Measurements from ENCODE around the gene EML5. TPM values are rescaled to one million over a fixed set of nuclear protein-coding genes. Genes with fewer than 3 reads are reported as not detected.

The EML5 gene
- total and polyA plus RNA-seq, 2 of the 13 experiments (the other 11 are each of a cell fraction or from before 2014, with no cell fraction given): 0.11 TPM; not detected in 1

GRCh38 chr14:88584451-88584850, 208.3 kb downstream of the EML5 start:
- no peak overlapping the region for H3K4me2 ChIP-seq (ENCODE audit: low read depth, low read length)
- no peaks in the 10 kb centered on the region for H3K9me3 ChIP-seq (ENCODE audit: low read length)
- H3K27me3 ChIP-seq (ENCODE audit: control insufficient read depth in 1 of 2, insufficient read depth in 2 of 2, low read length in 2 of 2): no peaks in the 10 kb centered on the region
- ChIA-PET POLR2A (no interaction called here), CTCF (ENCODE audit: low intra/inter-chr PET ratio, low total read pairs) (no interaction called here)
- H3K4me3 ChIP-seq (replicated peaks in 1 of 3; ENCODE audit: insufficient read depth in 1 of 3, low read depth in 2 of 3, low read length in 3 of 3): no peak overlapping the region
- H3K27ac ChIP-seq (ENCODE audit: extremely low read length, insufficient read depth, low read length): no peak overlapping the region
- no TSS peak for BruUV-seq (replicated peaks)
- intact Hi-C loops (cut with micrococcal nuclease; ENCODE audit: unreplicated experiment) (no loop called here), in situ Hi-C loops (cut with HindIII; ENCODE audit: extremely low pct_ligation_motif_present, low pct_unique_long_range_greater_than_20kb) (no loop called here)
- ATAC-seq (no peak), FAIRE-seq (no peak), DNase-seq (ENCODE audit: low spot score) (no peak)
- H2AFZ ChIP-seq (ENCODE audit: low read length): no peak overlapping the region
- H3K36me3 ChIP-seq (replicated peaks in 1 of 2; ENCODE audit: control insufficient read depth in 1 of 2, insufficient read depth in 2 of 2, low read length in 2 of 2): peaks cover 6 to 71% of the 10 kb centered on the region in 2 experiments; a peak in 4 of 5 replicates
- no peaks in the 10 kb centered on the region for H4K20me1 ChIP-seq (ENCODE audit: insufficient read depth, low read length)
- H3K9ac ChIP-seq (ENCODE audit: insufficient read depth, low read depth, low read length): no peak overlapping the region
- no peaks in the 10 kb centered on the region for H3K4me1 ChIP-seq (ENCODE audit: insufficient read depth, low read length)
- TF ChIP-seq TARDBP (CRISPR knock-in tag; IDR thresholded peaks at IDR 0.05): no peak
- TF ChIP-seq NR2C2 (CRISPR knock-in tag; IDR thresholded peaks at IDR 0.05; ENCODE audit: borderline replicate concordance): no peak
- TF ChIP-seq FOXA1 (IDR thresholded peaks at IDR 0.05): no peak
- no peak for TF ChIP-seq FOXA1 (CRISPR knock-in tag; IDR thresholded peaks at IDR 0.05)
- no peak for TF ChIP-seq ZNF3 (CRISPR knock-in tag; IDR thresholded peaks at IDR 0.05)
- no peak for TF ChIP-seq ZNF121 (CRISPR knock-in tag; IDR thresholded peaks at IDR 0.05)
- TF ChIP-seq, protein P1, sequence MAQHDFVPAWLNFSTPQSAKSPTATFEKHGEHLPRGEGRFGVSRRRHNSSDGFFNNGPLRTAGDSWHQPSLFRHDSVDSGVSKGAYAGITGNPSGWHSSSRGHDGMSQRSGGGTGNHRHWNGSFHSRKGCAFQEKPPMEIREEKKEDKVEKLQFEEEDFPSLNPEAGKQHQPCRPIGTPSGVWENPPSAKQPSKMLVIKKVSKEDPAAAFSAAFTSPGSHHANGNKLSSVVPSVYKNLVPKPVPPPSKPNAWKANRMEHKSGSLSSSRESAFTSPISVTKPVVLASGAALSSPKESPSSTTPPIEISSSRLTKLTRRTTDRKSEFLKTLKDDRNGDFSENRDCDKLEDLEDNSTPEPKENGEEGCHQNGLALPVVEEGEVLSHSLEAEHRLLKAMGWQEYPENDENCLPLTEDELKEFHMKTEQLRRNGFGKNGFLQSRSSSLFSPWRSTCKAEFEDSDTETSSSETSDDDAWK (CRISPR knock-in tag; IDR thresholded peaks at IDR 0.05): no peak
- no peak for TF ChIP-seq EED (CRISPR knock-in tag; IDR thresholded peaks at IDR 0.05)
- no peak for TF ChIP-seq CC2D1A (CRISPR knock-in tag; IDR thresholded peaks at IDR 0.05)
- TF ChIP-seq SMC3 (IDR thresholded peaks at IDR 0.05; ENCODE audit: low read length): no peak
- TF ChIP-seq DNMT1 (CRISPR knock-in tag; IDR thresholded peaks at IDR 0.05): no peak
- TF ChIP-seq CENPX (CRISPR knock-in tag; IDR thresholded peaks at IDR 0.05): no peak
- TF ChIP-seq MIER2 (CRISPR knock-in tag; IDR thresholded peaks at IDR 0.05): no peak
- TF ChIP-seq CAMTA2 (CRISPR knock-in tag; IDR thresholded peaks at IDR 0.05; ENCODE audit: borderline replicate concordance): no peak
- TF ChIP-seq ZNF672 (CRISPR knock-in tag; IDR thresholded peaks at IDR 0.05): no peak
- no peaks in the 10 kb centered on the region for H3K79me2 ChIP-seq (ENCODE audit: insufficient read depth, low read length)
- WGBS (ENCODE audit: low lambda C conversion rate): 98% methylated on average over 3 of the region's 3 CpGs
